HEK293 (cell line): ENCODE data around the gene AGAP1.
A peak's percentile ranks its signal among the peaks of the same experiment; 100 is the strongest.

ENCODE experiments used
- CTCF ChIA-PET: fragments of 350-600 bp; formaldehyde crosslinking; extraction: SDS; loops from one replicate; lab custom pipeline; 2021; ENCODE audit warnings: antibody characterized with exemption; lab: Yijun Ruan, JAX
- POLR2A ChIA-PET: fragments of 300-600 bp; formaldehyde crosslinking; extraction: SDS; loops from one replicate; lab custom pipeline; 2020; ENCODE audit warnings: antibody characterized with exemption, inconsistent platforms; lab: Yijun Ruan, JAX
- H3K27ac ChIP-seq: fragments of 200-500 bp; sonication (Bioruptor generic); 2 replicates; pipeline ENCODE4 v1.5.1; 2014; ENCODE audit warnings: low read depth, low read length, control low read depth, inconsistent platforms; ENCODE audit errors: extremely low read depth
- H3K36me3 ChIP-seq, 2 experiments: fragments of 200-500 bp in 1 of 2; sonication (Bioruptor generic) in 1 of 2; 1 replicate in 1 of 2; 2 replicates in 1 of 2; pipeline ENCODE4 v1.5.1; 2014 to 2017; ENCODE audit warnings: inconsistent platforms in 2 of 2, low read length in 2 of 2; ENCODE audit not compliant: control insufficient read depth in 2 of 2, insufficient read depth in 1 of 2
- H3K4me1 ChIP-seq: fragments of 200-500 bp; sonication (Bioruptor generic); 2 replicates; pipeline ENCODE4 v1.5.1; 2014; ENCODE audit warnings: mild to moderate bottlenecking, low read length, inconsistent platforms; ENCODE audit not compliant: control insufficient read depth, insufficient read depth
- H3K4me3 ChIP-seq: 2 replicates; pipeline ENCODE4 v1.5.1; 2011; ENCODE audit warnings: low read depth, mild to moderate bottlenecking, control low read depth, low read length, moderate library complexity
- H3K9me3 ChIP-seq: fragments of 200-500 bp; sonication (Bioruptor generic); 2 replicates; pipeline ENCODE4 v1.5.1; 2014; ENCODE audit warnings: low read depth, low read length, inconsistent platforms; ENCODE audit not compliant: control insufficient read depth, insufficient read depth
- KLF9 ChIP-seq: fragments of 450-650 bp; formaldehyde crosslinking; IDR thresholded peaks from 2 replicates; pipeline ENCODE4 v1.5.1; 2016; ENCODE audit warnings: missing biosample characterization, missing genetic modification characterization, low read depth
- PATZ1 ChIP-seq: fragments of 450-650 bp; formaldehyde crosslinking; IDR thresholded peaks from 2 replicates; pipeline ENCODE4 v1.5.1; 2016; ENCODE audit warnings: missing biosample characterization, missing genetic modification characterization
- ZBTB21 ChIP-seq: fragments of 450-650 bp; formaldehyde crosslinking; IDR thresholded peaks from 2 replicates; pipeline ENCODE4 v1.5.1; 2017; ENCODE audit warnings: missing biosample characterization, missing genetic modification characterization
- ZFP69B ChIP-seq: fragments of 450-650 bp; formaldehyde crosslinking; IDR thresholded peaks from 2 replicates; pipeline ENCODE4 v1.5.1; 2016; ENCODE audit warnings: missing biosample characterization, missing genetic modification characterization
- ZNF175 ChIP-seq: fragments of 450-650 bp; formaldehyde crosslinking; IDR thresholded peaks from 2 replicates; pipeline ENCODE4 v1.5.1; 2016; ENCODE audit warnings: missing biosample characterization, missing genetic modification characterization
- ZNF184 ChIP-seq: fragments of 450-650 bp; IDR thresholded peaks from 2 replicates; pipeline ENCODE4 v1.5.1; 2018; ENCODE audit warnings: missing biosample characterization, mild to moderate bottlenecking, missing genetic modification characterization
- ZNF19 ChIP-seq: fragments of 450-650 bp; formaldehyde crosslinking; IDR thresholded peaks from 2 replicates; pipeline ENCODE4; 2016; ENCODE audit warnings: missing biosample characterization, missing genetic modification characterization, low read depth
- ZNF280D ChIP-seq: fragments of 450-650 bp; formaldehyde crosslinking; IDR thresholded peaks from 2 replicates; pipeline ENCODE4 v1.5.1; 2016; ENCODE audit warnings: missing biosample characterization, missing genetic modification characterization
- ZNF335 ChIP-seq: fragments of 450-650 bp; formaldehyde crosslinking; conservative IDR thresholded peaks from 2 replicates; pipeline ENCODE4 v1.5.1; 2016; ENCODE audit warnings: missing biosample characterization, missing genetic modification characterization
- ZNF366 ChIP-seq: fragments of 450-650 bp; formaldehyde crosslinking; conservative IDR thresholded peaks from 2 replicates; pipeline ENCODE4 v1.5.1; 2016; ENCODE audit warnings: missing biosample characterization, missing genetic modification characterization
- ZNF529 ChIP-seq: fragments of 450-650 bp; formaldehyde crosslinking; IDR thresholded peaks from 2 replicates; pipeline ENCODE4 v1.5.1; 2017; ENCODE audit warnings: missing genetic modification characterization, missing biosample characterization; ENCODE audit not compliant: insufficient replicate concordance
- ZNF558 ChIP-seq: fragments of 450-650 bp; formaldehyde crosslinking; IDR thresholded peaks from 2 replicates; pipeline ENCODE4 v1.5.1; 2016; ENCODE audit warnings: missing biosample characterization, missing genetic modification characterization
- ZNF610 ChIP-seq: fragments of 450-650 bp; formaldehyde crosslinking; IDR thresholded peaks from 2 replicates; pipeline ENCODE4 v1.5.1; 2016; ENCODE audit warnings: missing biosample characterization, missing genetic modification characterization, borderline replicate concordance
- ZNF692 ChIP-seq: fragments of 450-650 bp; formaldehyde crosslinking; IDR thresholded peaks from 2 replicates; pipeline ENCODE4 v1.5.1; 2016; ENCODE audit warnings: missing biosample characterization, missing genetic modification characterization
- TF ChIP-seq, protein P1 (sequence below): fragments of 450-650 bp; formaldehyde crosslinking; IDR thresholded peaks from 2 replicates; pipeline ENCODE4 v1.5.1; 2017; ENCODE audit warnings: missing biosample characterization, missing genetic modification characterization
- TF ChIP-seq, protein P2 (sequence below): fragments of 450-650 bp; formaldehyde crosslinking; IDR thresholded peaks from 2 replicates; pipeline ENCODE4 v1.5.1; 2016; ENCODE audit warnings: missing biosample characterization, missing genetic modification characterization
- TF ChIP-seq, protein P3 (sequence below): fragments of 450-650 bp; formaldehyde crosslinking; IDR thresholded peaks from 2 replicates; pipeline ENCODE4 v1.5.1; 2016; ENCODE audit warnings: missing biosample characterization, missing genetic modification characterization

The AGAP1 gene

GRCh38 chr2:235614900-235615712, 121.3 kb downstream of the AGAP1 start:
- Histone ChIP-seq H3K36me3 (no peaks in the 10 kb centered on the region), H3K9me3 (no peaks in the 10 kb centered on the region), H3K4me1 (0 out of 2 replicates have a peak, but pooled peaks cover 2% of the 10 kb centered on the region), H3K27ac (no peak overlapping the region), H3K4me3 (no peak overlapping the region)
- POLR2A ChIA-PET: no interaction called here
- no peak for TF ChIP-seq ZNF610 (tag by site-specific recombination)
- TF ChIP-seq ZNF692 (tag by site-specific recombination): peak; percentile 92
- no peak for TF ChIP-seq KLF9
- TF ChIP-seq ZFP69B (tag by site-specific recombination): 0 out of 2 replicates have a peak, but pooled peaks have one; percentile 52
- TF ChIP-seq ZNF184 (tag by site-specific recombination): no peak
- CTCF ChIA-PET: interaction anchor here (1.0 kb wide), 2 partner anchors 21 to 49 kb away, joined by 3 to 5 read pairs; no protein-coding TSS in a partner anchor

DNA sequence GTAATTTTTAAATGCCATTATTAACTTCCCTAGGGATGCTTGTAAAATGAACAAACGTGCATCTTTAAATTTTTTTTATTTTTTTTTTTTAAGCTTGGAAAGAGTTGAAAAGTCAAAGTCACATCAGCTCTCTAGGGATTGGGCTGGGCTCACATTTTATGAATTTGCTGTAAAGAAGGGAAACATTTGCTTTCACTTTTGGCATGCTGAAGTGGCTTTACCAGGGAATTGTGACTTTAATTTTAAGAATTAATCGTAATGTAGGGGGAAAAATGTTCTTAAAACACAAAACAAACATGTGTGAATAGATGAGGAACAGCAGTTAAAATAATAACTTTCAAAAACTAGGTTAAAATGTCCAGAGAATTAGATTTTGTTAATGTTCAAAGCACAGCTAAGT, 123.0 kb downstream of the AGAP1 start:
- CTCF ChIA-PET: interaction anchor here (0.7 to 2.5 kb wide), 2 partner anchors 21 to 23 kb away, joined by 3 to 12 read pairs; no protein-coding TSS in a partner anchor
- TF ChIP-seq ZNF335 (tag by site-specific recombination): no peak
- TF ChIP-seq ZNF558: no peak
- TF ChIP-seq ZNF175 (tag by site-specific recombination): no peak
- TF ChIP-seq ZBTB21 (tag by site-specific recombination): no peak
- no peak for TF ChIP-seq ZNF280D (tag by site-specific recombination)
- no peak for TF ChIP-seq ZNF529 (tag by site-specific recombination)
- TF ChIP-seq ZNF366 (tag by site-specific recombination): no peak
- TF ChIP-seq, protein P1, sequence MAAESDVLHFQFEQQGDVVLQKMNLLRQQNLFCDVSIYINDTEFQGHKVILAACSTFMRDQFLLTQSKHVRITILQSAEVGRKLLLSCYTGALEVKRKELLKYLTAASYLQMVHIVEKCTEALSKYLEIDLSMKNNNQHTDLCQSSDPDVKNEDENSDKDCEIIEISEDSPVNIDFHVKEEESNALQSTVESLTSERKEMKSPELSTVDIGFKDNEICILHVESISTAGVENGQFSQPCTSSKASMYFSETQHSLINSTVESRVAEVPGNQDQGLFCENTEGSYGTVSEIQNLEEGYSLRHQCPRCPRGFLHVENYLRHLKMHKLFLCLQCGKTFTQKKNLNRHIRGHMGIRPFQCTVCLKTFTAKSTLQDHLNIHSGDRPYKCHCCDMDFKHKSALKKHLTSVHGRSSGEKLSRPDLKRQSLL (tag by site-specific recombination): no peak
- TF ChIP-seq ZNF19 (tag by site-specific recombination): no peak
- TF ChIP-seq, protein P2, sequence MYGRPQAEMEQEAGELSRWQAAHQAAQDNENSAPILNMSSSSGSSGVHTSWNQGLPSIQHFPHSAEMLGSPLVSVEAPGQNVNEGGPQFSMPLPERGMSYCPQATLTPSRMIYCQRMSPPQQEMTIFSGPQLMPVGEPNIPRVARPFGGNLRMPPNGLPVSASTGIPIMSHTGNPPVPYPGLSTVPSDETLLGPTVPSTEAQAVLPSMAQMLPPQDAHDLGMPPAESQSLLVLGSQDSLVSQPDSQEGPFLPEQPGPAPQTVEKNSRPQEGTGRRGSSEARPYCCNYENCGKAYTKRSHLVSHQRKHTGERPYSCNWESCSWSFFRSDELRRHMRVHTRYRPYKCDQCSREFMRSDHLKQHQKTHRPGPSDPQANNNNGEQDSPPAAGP (tag by site-specific recombination): no peak
- no peak for TF ChIP-seq PATZ1 (tag by site-specific recombination)
- TF ChIP-seq, protein P3, sequence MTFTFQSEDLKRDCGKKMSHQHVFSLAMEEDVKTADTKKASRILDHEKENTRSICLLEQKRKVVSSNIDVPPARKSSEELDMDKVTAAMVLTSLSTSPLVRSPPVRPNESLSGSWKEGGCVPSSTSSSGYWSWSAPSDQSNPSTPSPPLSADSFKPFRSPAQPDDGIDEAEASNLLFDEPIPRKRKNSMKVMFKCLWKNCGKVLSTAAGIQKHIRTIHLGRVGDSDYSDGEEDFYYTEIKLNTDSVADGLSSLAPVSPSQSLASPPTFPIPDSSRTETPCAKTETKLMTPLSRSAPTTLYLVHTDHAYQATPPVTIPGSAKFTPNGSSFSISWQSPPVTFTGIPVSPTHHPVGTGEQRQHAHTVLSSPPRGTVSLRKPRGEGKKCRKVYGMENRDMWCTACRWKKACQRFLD (tag by site-specific recombination): no peak
- POLR2A ChIA-PET: no interaction called here
- Histone ChIP-seq H3K4me3 (no peak overlapping the region), H3K36me3 (no peaks in the 10 kb centered on the region), H3K9me3 (no peaks in the 10 kb centered on the region), H3K4me1 (0 out of 2 replicates have a peak, but pooled peaks cover 2% of the 10 kb centered on the region), H3K27ac (no peak overlapping the region)
